Body of pancreas (tissue), 4 donors: ENCODE data around the gene NOVA2.

Source experiments
- CTCF ChIP-seq, 7 experiments: fragments of 450-650 bp in 4 of 7; fragments of 200-600 bp in 3 of 7; sonication (generic) in 3 of 7; IDR thresholded peaks; one replicate each; pipeline ENCODE4 v1.5.1; 2016 to 2019; ENCODE audit warnings: antibody characterized with exemption in 7 of 7
- POLR2A ChIP-seq, 3 donors: fragments of 450-650 bp; IDR thresholded peaks; one replicate each; pipeline ENCODE4 v1.6.1; 2016; ENCODE audit warnings: antibody characterized with exemption in 3 of 3, mild to moderate bottlenecking in 2 of 3

GRCh38 chr19:45911291-45911690 is 62.4 kb downstream of the NOVA2 start:
- TF ChIP-seq CTCF (IDR thresholded peaks at IDR 0.05): no peak
- no peak for TF ChIP-seq POLR2A (IDR thresholded peaks at IDR 0.05)
